IMR-90 (cell line): Measurements from ENCODE around the gene MGLL. TPM values are rescaled to one million over a fixed set of nuclear protein-coding genes. Genes with fewer than 3 reads are reported as not detected.
A peak's percentile ranks its signal among the peaks of the same experiment; 100 is the strongest.

ENCODE experiments used
- ATAC-seq: fragments of 200-7000 bp; cut with Tn5 transposase; 2 replicates; pipeline ENCODE4 v1.9.1; 2020; ENCODE audit warnings: low read depth, mild to moderate bottlenecking, moderate library complexity
- BruUV-seq: library from RNA; stranded (reverse); fragments of 400-500 nt; replicated peaks from 2 replicates; lab custom pipeline; 2021; lab: Mats Ljungman, UMichigan
- CTCF ChIA-PET: fragments of 300-600 bp; formaldehyde crosslinking; extraction: SDS; loops from one replicate; lab custom pipeline; 2021; ENCODE audit warnings: antibody characterized with exemption; lab: Yijun Ruan, JAX
- POLR2A ChIA-PET: fragments of 300-600 bp; sonication (Branson Sonifier 250); formaldehyde crosslinking; loops from one replicate; lab custom pipeline; 2022; ENCODE audit warnings: antibody characterized with exemption; ENCODE audit not compliant: unreplicated experiment; lab: Charles Lee
- DNase-seq: peaks from one replicate; pipeline ENCODE4 v3.0.0; 2013
- H2AFZ ChIP-seq: replicated peaks from 2 replicates; pipeline ENCODE3; 2013; ENCODE audit warnings: low read length, mild to moderate bottlenecking; ENCODE audit not compliant: poor library complexity
- H2AK5ac ChIP-seq: 2 replicates; pipeline ENCODE4 v1.6.1; 2013; ENCODE audit warnings: low read depth, low read length, inconsistent platforms
- H2AK9ac ChIP-seq: replicated peaks from 2 replicates; pipeline ENCODE3; 2013; ENCODE audit warnings: mild to moderate bottlenecking, low read depth, low read length, moderate library complexity; ENCODE audit not compliant: poor library complexity
- H2BK120ac ChIP-seq: 2 replicates; pipeline ENCODE4 v1.6.1; 2013; ENCODE audit warnings: low read depth, low read length, inconsistent platforms
- H2BK15ac ChIP-seq: 3 replicates; pipeline ENCODE4 v1.6.1; 2013; ENCODE audit warnings: low read depth, low read length, inconsistent platforms
- H2BK20ac ChIP-seq: 2 replicates; pipeline ENCODE4 v1.6.1; 2013; ENCODE audit warnings: low read depth, mild to moderate bottlenecking, inconsistent platforms, low read length, moderate library complexity
- H2BK5ac ChIP-seq: 2 replicates; pipeline ENCODE4 v1.6.1; 2013; ENCODE audit warnings: mild to moderate bottlenecking, low read depth, low read length, inconsistent platforms; ENCODE audit not compliant: poor library complexity, severe bottlenecking
- H3K14ac ChIP-seq: replicated peaks from 2 replicates; pipeline ENCODE4 v1.6.1; 2013; ENCODE audit warnings: low read depth, low read length, inconsistent platforms
- H3K18ac ChIP-seq: 2 replicates; pipeline ENCODE4 v1.6.1; 2013; ENCODE audit warnings: low read depth, low read length, control low read depth
- H3K23ac ChIP-seq: 2 replicates; pipeline ENCODE4 v1.6.1; 2013; ENCODE audit warnings: low read depth, low read length, inconsistent platforms
- H3K27ac ChIP-seq: 2 replicates; pipeline ENCODE4 v1.5.1; 2013; ENCODE audit warnings: mild to moderate bottlenecking, control low read depth, low read length; ENCODE audit not compliant: insufficient read depth
- H3K27me3 ChIP-seq: 2 replicates; pipeline ENCODE4 v1.6.1; 2013; ENCODE audit warnings: low read length; ENCODE audit not compliant: control insufficient read depth, insufficient read depth
- H3K36me3 ChIP-seq: 2 replicates; pipeline ENCODE4 v1.6.1; 2013; ENCODE audit warnings: low read length, mixed read lengths; ENCODE audit not compliant: control insufficient read depth, insufficient read depth
- H3K4ac ChIP-seq: 2 replicates; pipeline ENCODE4 v1.6.1; 2013; ENCODE audit warnings: low read depth, low read length, inconsistent platforms
- H3K4me1 ChIP-seq: 2 replicates; pipeline ENCODE4 v1.6.1; 2013; ENCODE audit warnings: low read length, mixed read lengths; ENCODE audit not compliant: control insufficient read depth, insufficient read depth
- H3K4me2 ChIP-seq: 2 replicates; pipeline ENCODE4 v1.6.1; 2013; ENCODE audit warnings: low read depth, mild to moderate bottlenecking, control low read depth, low read length, moderate library complexity
- H3K4me3 ChIP-seq: 2 replicates; pipeline ENCODE4 v1.5.1; 2013; ENCODE audit warnings: low read depth, mild to moderate bottlenecking, control low read depth, low read length, moderate library complexity; ENCODE audit not compliant: insufficient read depth
- H3K56ac ChIP-seq: 2 replicates; pipeline ENCODE4 v1.6.1; 2013; ENCODE audit warnings: low read length, inconsistent platforms; ENCODE audit not compliant: insufficient read depth; ENCODE audit errors: extremely low read depth
- H3K79me1 ChIP-seq, 2 experiments: 2 replicates each; pipeline ENCODE4 v1.6.1; 2013; ENCODE audit warnings: low read length in 2 of 2, inconsistent platforms in 1 of 2, low read depth in 1 of 2
- H3K9ac ChIP-seq: 2 replicates; pipeline ENCODE4 v1.6.1; 2013; ENCODE audit warnings: low read depth, low read length, control low read depth
- H3K9me1 ChIP-seq: 2 replicates; pipeline ENCODE4 v1.6.1; 2013; ENCODE audit warnings: low read length, inconsistent platforms; ENCODE audit not compliant: insufficient read depth
- H3K9me3 ChIP-seq: 2 replicates; pipeline ENCODE4 v1.6.1; 2013; ENCODE audit warnings: low read length; ENCODE audit not compliant: control insufficient read depth, insufficient read depth
- H4K20me1 ChIP-seq: 2 replicates; pipeline ENCODE4 v1.6.1; 2013; ENCODE audit warnings: low read length, inconsistent platforms; ENCODE audit not compliant: insufficient read depth
- H4K5ac ChIP-seq: 2 replicates; pipeline ENCODE4 v1.6.1; 2013; ENCODE audit warnings: mild to moderate bottlenecking, low read depth, low read length, control low read depth
- H4K8ac ChIP-seq, 2 experiments: 2 replicates each; pipeline ENCODE4 v1.6.1; 2013; ENCODE audit warnings: low read depth in 2 of 2, low read length in 2 of 2, control low read depth in 1 of 2, inconsistent platforms in 1 of 2
- H4K91ac ChIP-seq: 2 replicates; pipeline ENCODE4 v1.6.1; 2013; ENCODE audit warnings: low read depth, low read length, inconsistent platforms; ENCODE audit not compliant: insufficient read depth
- MXI1 ChIP-seq: IDR thresholded peaks from 2 replicates; pipeline ENCODE4 v1.6.1; 2012; ENCODE audit warnings: low read depth, mild to moderate bottlenecking, low read length, moderate library complexity, borderline replicate concordance
- WGBS, 2 experiments: methylation state at CpG; one replicate each; pipeline versions ENCODE4 v1.1.5 to v1.1.7; 2013; ENCODE audit warnings: missing lambda C conversion rate in 2 of 2; ENCODE audit not compliant: insufficient read length in 1 of 2; ENCODE audit errors: extremely low coverage in 2 of 2; 5-methylcytosine and 5-hydroxymethylcytosine counted together
- dilution Hi-C: fragments of 300-500 bp; cut with HindIII; formaldehyde crosslinking; loops from one replicate; pipeline ENCODE4 v1.14.3; 2018; ENCODE audit warnings: low sequenced_read_pairs; ENCODE audit not compliant: unreplicated experiment
- in situ Hi-C: fragments of 300-500 bp; cut with MboI; formaldehyde crosslinking; loops from 3 replicates; pipeline ENCODE4 v1.14.3; 2019; ENCODE audit warnings: low sequenced_read_pairs, inconsistent platforms, mixed read lengths
- intact Hi-C: fragments of 100-400 bp; cut with micrococcal nuclease; formaldehyde crosslinking; loops from 2 replicates; pipeline ENCODE4 v1.10.0; 2022
- polyA plus RNA-seq, 3 experiments: library from polyadenylated mRNA; depleted of rRNA; stranded (reverse); fragments of >200 nt; gene quantifications; 2 replicates each; pipeline ENCODE4 v1.2.3, GENCODE V29; 2012; ENCODE audit warnings: low replicate concordance in 1 of 3
- total RNA-seq: library from RNA; depleted of rRNA; stranded (reverse); fragments of >200 nt; gene quantifications from 2 replicates; pipeline ENCODE4 v1.2.3, GENCODE V29; 2012

Gene MGLL
- total and polyA plus RNA-seq, 2 of the 4 experiments (the other 2 are of a cell fraction): 23.7 to 60.6 TPM

- TF ChIP-seq MXI1: no peak
- no TSS peak for BruUV-seq
- dilution Hi-C loops: no loop called here
- Histone ChIP-seq H3K27me3 (no peaks in the 10 kb centered on the region), H3K4me3 (no peak overlapping the region), H4K20me1 (no peaks in the 10 kb centered on the region), H2AK5ac (peak overlapping the region; percentile 65), H4K91ac (0 out of 2 replicates have a peak overlapping the region, but pooled peaks have one; percentile 45), H4K5ac (no peak overlapping the region), H2AFZ (peak overlapping the region; percentile 2), H3K4me2 (no peak overlapping the region), H2BK20ac (peak overlapping the region; percentile 74), H2BK5ac (no peak overlapping the region), H3K23ac (peak overlapping the region; percentile 41; the same call in 1 of the 2 replicates), H3K27ac (no peak overlapping the region), H3K9ac (no peak overlapping the region), H4K8ac (peak overlapping the region in 1 of 2 experiments; percentile 57; a peak in 1 of 4 replicates), H2BK15ac (peak overlapping the region; percentile 57; the same call in 2 of the 3 replicates), H2AK9ac (no peak overlapping the region), H3K9me3 (no peaks in the 10 kb centered on the region), H3K4me1 (peaks cover 21% of the 10 kb centered on the region), H3K79me1 (peaks cover 61 to 82% of the 10 kb centered on the region in 2 experiments), H3K14ac (peak overlapping the region; percentile 55; the same call in 1 of the 2 replicates), H3K9me1 (peaks cover 28% of the 10 kb centered on the region), H3K4ac (peak overlapping the region; percentile 59), H3K56ac (no peak overlapping the region), H3K18ac (0 out of 2 replicates have a peak overlapping the region, but pooled peaks have one; percentile 8), H2BK120ac (peak overlapping the region; percentile 54; the same call in 1 of the 2 replicates), H3K36me3 (peaks cover 7% of the 10 kb centered on the region)
- ChIA-PET CTCF (no interaction called here), POLR2A (interaction anchor here (0.6 kb wide), 1 partner anchor 58 kb away, joined by 3 read pairs; no protein-coding TSS in a partner anchor)
- intact Hi-C loops: no loop called here
- in situ Hi-C loops: no loop called here
- ATAC-seq (no peak), DNase-seq (no peak)
- WGBS, 2 experiments: 62% methylated on average over 7 of the region's 15 CpGs; no CpG with 5 or more reads in 1 of the 2 experiments
Observed at GRCh38 chr3:127762077-127762786, 60.1 kb downstream of the MGLL start.
